AML-193 (cell line): ENCODE data around the gene SMOC2.
"Not testable (repeated sequence)": the region's sequence is repeated elsewhere in the genome, so short reads cannot be mapped to it uniquely, and the experiment has no call there.

Experiments
- DNase-seq, 2 experiments: peaks; one replicate each; lab custom pipeline; 2025; lab: John Stamatoyannopoulos, UW

The SMOC2 gene

GRCh38 chr6:168650671-168651111 is 209.7 kb downstream of the SMOC2 start:
- DNase-seq, result no peak

- no peak for DNase-seq
Observed at GRCh38 chr6:168655462-168656152, 214.6 kb downstream of the SMOC2 start.

- no peak for DNase-seq
Observed at GRCh38 chr6:168658059-168658458, 217.1 kb downstream of the SMOC2 start.

GRCh38 chr6:168660400-168660945 is 219.5 kb downstream of the SMOC2 start:
- no peak for DNase-seq

- no peak for DNase-seq
Observed at GRCh38 chr6:168662301-168662936, 221.4 kb downstream of the SMOC2 start.

- no peak for DNase-seq
Observed at GRCh38 chr6:168663041-168663440, 222.1 kb downstream of the SMOC2 start.

- no peak for DNase-seq
Observed at GRCh38 chr6:168664956-168665355, 224.0 kb downstream of the SMOC2 start.

GRCh38 chr6:168666170-168666569 is 225.2 kb downstream of the SMOC2 start:
- no peak for DNase-seq

GRCh38 chr6:168666699-168667427 is 225.9 kb downstream of the SMOC2 start:
- no peak for DNase-seq

GRCh38 chr6:168667428-168667805 is 226.4 kb downstream of the SMOC2 start:
- DNase-seq, result no peak

- no peak for DNase-seq
Observed at GRCh38 chr6:168670401-168670985, 229.5 kb downstream of the SMOC2 start.

GRCh38 chr6:168671028-168671862 is 230.3 kb downstream of the SMOC2 start:
- DNase-seq, result no peak

GRCh38 chr6:168671863-168672546 is 231.0 kb downstream of the SMOC2 start:
- DNase-seq, result no peak

GRCh38 chr6:168674595-168674994 is 233.6 kb downstream of the SMOC2 start:
- DNase-seq, result no peak

GRCh38 chr6:168675375-168675774 is 234.4 kb downstream of the SMOC2 start:
- DNase-seq, result no peak

- no peak for DNase-seq
Observed at GRCh38 chr6:168675933-168676551, 235.1 kb downstream of the SMOC2 start.

- DNase-seq, result no peak
Observed at GRCh38 chr6:168676552-168677322, 235.8 kb downstream of the SMOC2 start.

- DNase-seq, result not testable (repeated sequence)
Observed at GRCh38 chr6:168677323-168677781, 236.4 kb downstream of the SMOC2 start.

- DNase-seq, result no peak
Observed at GRCh38 chr6:168678077-168678476, 237.1 kb downstream of the SMOC2 start.
